SK-N-SH treated with all-trans-retinoic acid at 6 μM for 48 hours (cell line): Measurements from ENCODE around the gene MIEN1.

Source experiments
- ATAC-seq: fragments of 200-7000 bp; cut with Tn5 transposase; 3 replicates; pipeline ENCODE4 v1.9.1; 2020; ENCODE audit warnings: mild to moderate bottlenecking, moderate library complexity
- ARNTL ChIP-seq: fragments of 450-650 bp; formaldehyde crosslinking; IDR thresholded peaks from 2 replicates; pipeline ENCODE4 v1.5.0; 2020; ENCODE audit warnings: low read depth, mild to moderate bottlenecking, moderate library complexity, borderline replicate concordance
- BACH2 ChIP-seq: fragments of 250-450 bp; sonication (Bioruptor Pico); IDR thresholded peaks from 2 replicates; pipeline ENCODE4 v1.9.0; 2021; ENCODE audit warnings: mild to moderate bottlenecking, borderline replicate concordance
- CREB5 ChIP-seq: fragments of 250-450 bp; sonication (Bioruptor Pico); IDR thresholded peaks from 2 replicates; pipeline ENCODE4 v1.5.1; 2020; ENCODE audit warnings: low read depth, mild to moderate bottlenecking, moderate library complexity
- ESRRG ChIP-seq: fragments of 250-450 bp; sonication (Bioruptor Pico); IDR thresholded peaks from 2 replicates; pipeline ENCODE4 v1.6.1; 2021; ENCODE audit warnings: mild to moderate bottlenecking
- GLIS3 ChIP-seq: fragments of 250-450 bp; sonication (Bioruptor Pico); IDR thresholded peaks from 2 replicates; pipeline ENCODE4 v1.5.0; 2020; ENCODE audit warnings: mild to moderate bottlenecking, moderate library complexity
- ISL1 ChIP-seq: fragments of 250-450 bp; sonication (Bioruptor Pico); IDR thresholded peaks from 2 replicates; pipeline ENCODE4 v2.1.2; 2022; ENCODE audit warnings: mild to moderate bottlenecking, moderate library complexity
- OSR1 ChIP-seq: fragments of 250-450 bp; sonication (Bioruptor Pico); IDR thresholded peaks from 2 replicates; pipeline ENCODE4 v1.8.0; 2022; ENCODE audit warnings: moderate library complexity, mild to moderate bottlenecking, inconsistent platforms
- RARB ChIP-seq: fragments of 250-450 bp; sonication (Bioruptor Pico); IDR thresholded peaks from 2 replicates; pipeline ENCODE4 v1.8.0; 2021; ENCODE audit warnings: mild to moderate bottlenecking, moderate library complexity
- ZC3H10 ChIP-seq: fragments of 250-450 bp; sonication (Bioruptor Pico); IDR thresholded peaks from 2 replicates; pipeline ENCODE4 v1.5.1; 2021; ENCODE audit warnings: mild to moderate bottlenecking, moderate library complexity
- ZFP3 ChIP-seq: fragments of 250-450 bp; sonication (Bioruptor Pico); IDR thresholded peaks from 2 replicates; pipeline ENCODE4 v1.5.0; 2020; ENCODE audit warnings: mild to moderate bottlenecking, moderate library complexity
- ZFP30 ChIP-seq: fragments of 450-650 bp; formaldehyde crosslinking; IDR thresholded peaks from 2 replicates; pipeline ENCODE4 v1.5.0; 2022; ENCODE audit warnings: mild to moderate bottlenecking, moderate library complexity
- ZNF565 ChIP-seq: fragments of 450-650 bp; formaldehyde crosslinking; conservative IDR thresholded peaks from 2 replicates; pipeline ENCODE4 v1.5.0; 2020; ENCODE audit warnings: low read depth, mild to moderate bottlenecking, moderate library complexity
- TF ChIP-seq, protein P1 (sequence below): fragments of 250-450 bp; sonication (Bioruptor Pico); IDR thresholded peaks from 2 replicates; pipeline ENCODE4 v1.8.0; 2020; ENCODE audit warnings: mild to moderate bottlenecking, moderate library complexity, borderline replicate concordance
- TF ChIP-seq, protein P2 (sequence below): fragments of 250-450 bp; sonication (Bioruptor Pico); IDR thresholded peaks from 2 replicates; pipeline ENCODE4 v1.5.0; 2020; ENCODE audit warnings: mild to moderate bottlenecking, moderate library complexity
- TF ChIP-seq, protein P3 (sequence below): fragments of 250-450 bp; sonication (Bioruptor Pico); IDR thresholded peaks from 2 replicates; pipeline ENCODE4 v1.8.0; 2021; ENCODE audit warnings: low read depth, mild to moderate bottlenecking, moderate library complexity, borderline replicate concordance

Gene MIEN1

GRCh38 chr17:39695089-39695474 is 35.2 kb downstream of the MIEN1 start (continued):
- TF ChIP-seq CREB5 (CRISPR knock-in tag), result no peak
- TF ChIP-seq ARNTL (CRISPR knock-in tag), result no peak
- TF ChIP-seq ISL1, result no peak
- TF ChIP-seq, protein P1, sequence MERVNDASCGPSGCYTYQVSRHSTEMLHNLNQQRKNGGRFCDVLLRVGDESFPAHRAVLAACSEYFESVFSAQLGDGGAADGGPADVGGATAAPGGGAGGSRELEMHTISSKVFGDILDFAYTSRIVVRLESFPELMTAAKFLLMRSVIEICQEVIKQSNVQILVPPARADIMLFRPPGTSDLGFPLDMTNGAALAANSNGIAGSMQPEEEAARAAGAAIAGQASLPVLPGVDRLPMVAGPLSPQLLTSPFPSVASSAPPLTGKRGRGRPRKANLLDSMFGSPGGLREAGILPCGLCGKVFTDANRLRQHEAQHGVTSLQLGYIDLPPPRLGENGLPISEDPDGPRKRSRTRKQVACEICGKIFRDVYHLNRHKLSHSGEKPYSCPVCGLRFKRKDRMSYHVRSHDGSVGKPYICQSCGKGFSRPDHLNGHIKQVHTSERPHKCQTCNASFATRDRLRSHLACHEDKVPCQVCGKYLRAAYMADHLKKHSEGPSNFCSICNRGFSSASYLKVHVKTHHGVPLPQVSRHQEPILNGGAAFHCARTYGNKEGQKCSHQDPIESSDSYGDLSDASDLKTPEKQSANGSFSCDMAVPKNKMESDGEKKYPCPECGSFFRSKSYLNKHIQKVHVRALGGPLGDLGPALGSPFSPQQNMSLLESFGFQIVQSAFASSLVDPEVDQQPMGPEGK, result no peak
- no peak for TF ChIP-seq ZC3H10 (CRISPR knock-in tag)

DNA sequence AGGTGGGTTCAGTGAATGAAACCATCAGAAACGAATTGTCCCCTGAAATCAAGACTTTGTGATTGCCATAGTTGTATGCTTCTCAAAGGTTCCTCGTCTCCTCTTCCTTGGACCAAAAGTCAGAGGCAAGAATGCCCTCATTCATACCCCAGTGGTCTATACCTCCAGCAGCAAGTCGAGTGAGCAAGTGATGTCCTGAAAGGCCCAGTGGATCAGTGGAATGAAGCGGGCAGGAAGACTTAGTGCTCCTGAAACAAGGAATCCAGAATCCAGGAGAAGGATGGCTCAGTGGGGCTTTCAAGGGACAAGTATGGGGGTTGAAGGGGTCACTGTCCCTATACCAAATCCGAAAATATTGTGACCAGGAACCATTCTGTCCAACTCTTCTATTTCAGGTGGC is 35.7 kb downstream of the MIEN1 start:
- no peak for ATAC-seq

DNA sequence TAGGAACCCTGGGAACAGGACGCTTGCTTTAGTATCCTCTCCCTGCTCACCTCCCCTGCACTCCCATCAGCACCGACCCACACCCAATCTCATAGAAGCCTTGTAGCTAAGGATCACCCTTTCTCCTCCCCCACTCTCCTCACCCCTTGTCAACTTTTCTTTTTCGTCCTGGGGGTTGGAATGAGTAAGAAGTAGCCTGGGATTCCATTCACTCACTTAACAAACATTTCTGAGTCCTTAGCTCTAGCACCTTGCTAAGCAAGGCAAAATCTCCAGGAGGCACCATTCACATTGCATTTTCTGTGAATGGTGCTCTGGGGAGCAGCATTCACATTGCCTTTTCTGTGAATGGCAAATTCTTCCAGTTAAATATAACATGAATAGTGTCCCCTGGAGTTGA is 41.4 kb downstream of the MIEN1 start:
- no peak for ATAC-seq

More for the DNA sequence above, 35.7 kb downstream of the MIEN1 start:
- TF ChIP-seq ISL1 (no peak), OSR1 (CRISPR knock-in tag) (no peak)
- TF ChIP-seq, protein P2, sequence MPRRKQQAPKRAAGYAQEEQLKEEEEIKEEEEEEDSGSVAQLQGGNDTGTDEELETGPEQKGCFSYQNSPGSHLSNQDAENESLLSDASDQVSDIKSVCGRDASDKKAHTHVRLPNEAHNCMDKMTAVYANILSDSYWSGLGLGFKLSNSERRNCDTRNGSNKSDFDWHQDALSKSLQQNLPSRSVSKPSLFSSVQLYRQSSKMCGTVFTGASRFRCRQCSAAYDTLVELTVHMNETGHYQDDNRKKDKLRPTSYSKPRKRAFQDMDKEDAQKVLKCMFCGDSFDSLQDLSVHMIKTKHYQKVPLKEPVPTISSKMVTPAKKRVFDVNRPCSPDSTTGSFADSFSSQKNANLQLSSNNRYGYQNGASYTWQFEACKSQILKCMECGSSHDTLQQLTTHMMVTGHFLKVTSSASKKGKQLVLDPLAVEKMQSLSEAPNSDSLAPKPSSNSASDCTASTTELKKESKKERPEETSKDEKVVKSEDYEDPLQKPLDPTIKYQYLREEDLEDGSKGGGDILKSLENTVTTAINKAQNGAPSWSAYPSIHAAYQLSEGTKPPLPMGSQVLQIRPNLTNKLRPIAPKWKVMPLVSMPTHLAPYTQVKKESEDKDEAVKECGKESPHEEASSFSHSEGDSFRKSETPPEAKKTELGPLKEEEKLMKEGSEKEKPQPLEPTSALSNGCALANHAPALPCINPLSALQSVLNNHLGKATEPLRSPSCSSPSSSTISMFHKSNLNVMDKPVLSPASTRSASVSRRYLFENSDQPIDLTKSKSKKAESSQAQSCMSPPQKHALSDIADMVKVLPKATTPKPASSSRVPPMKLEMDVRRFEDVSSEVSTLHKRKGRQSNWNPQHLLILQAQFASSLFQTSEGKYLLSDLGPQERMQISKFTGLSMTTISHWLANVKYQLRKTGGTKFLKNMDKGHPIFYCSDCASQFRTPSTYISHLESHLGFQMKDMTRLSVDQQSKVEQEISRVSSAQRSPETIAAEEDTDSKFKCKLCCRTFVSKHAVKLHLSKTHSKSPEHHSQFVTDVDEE (CRISPR knock-in tag), result no peak
- TF ChIP-seq, protein P1, result no peak

DNA sequence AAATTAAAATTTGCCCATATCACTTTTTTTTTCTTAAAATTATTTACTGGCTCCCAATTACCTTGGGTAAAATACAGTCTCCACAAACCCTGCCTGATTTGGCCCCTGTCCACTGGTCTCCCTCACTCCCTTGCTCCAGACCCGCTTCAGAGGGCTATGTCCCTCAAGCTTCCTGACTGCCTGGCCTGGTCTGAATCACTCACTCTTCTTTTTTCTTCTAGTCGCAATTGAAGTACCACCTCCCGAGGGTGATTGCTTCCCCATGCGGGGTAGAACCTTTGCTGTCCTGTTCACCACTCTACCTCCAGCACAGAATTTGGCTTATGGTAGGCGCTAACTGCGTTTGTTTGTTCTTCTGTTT is 41.9 kb downstream of the MIEN1 start:
- TF ChIP-seq ISL1 (no peak), ESRRG (CRISPR knock-in tag) (no peak), ZFP30 (CRISPR knock-in tag) (no peak), ZFP3 (CRISPR knock-in tag) (no peak)
- TF ChIP-seq, protein P3, sequence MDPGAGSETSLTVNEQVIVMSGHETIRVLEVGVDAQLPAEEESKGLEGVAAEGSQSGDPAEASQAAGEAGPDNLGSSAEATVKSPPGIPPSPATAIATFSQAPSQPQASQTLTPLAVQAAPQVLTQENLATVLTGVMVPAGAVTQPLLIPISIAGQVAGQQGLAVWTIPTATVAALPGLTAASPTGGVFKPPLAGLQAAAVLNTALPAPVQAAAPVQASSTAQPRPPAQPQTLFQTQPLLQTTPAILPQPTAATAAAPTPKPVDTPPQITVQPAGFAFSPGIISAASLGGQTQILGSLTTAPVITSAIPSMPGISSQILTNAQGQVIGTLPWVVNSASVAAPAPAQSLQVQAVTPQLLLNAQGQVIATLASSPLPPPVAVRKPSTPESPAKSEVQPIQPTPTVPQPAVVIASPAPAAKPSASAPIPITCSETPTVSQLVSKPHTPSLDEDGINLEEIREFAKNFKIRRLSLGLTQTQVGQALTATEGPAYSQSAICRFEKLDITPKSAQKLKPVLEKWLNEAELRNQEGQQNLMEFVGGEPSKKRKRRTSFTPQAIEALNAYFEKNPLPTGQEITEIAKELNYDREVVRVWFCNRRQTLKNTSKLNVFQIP (CRISPR knock-in tag), result no peak
- TF ChIP-seq, protein P1, result no peak
- ATAC-seq, result no peak

More for the DNA sequence above, 41.4 kb downstream of the MIEN1 start:
- TF ChIP-seq, protein P2 (CRISPR knock-in tag), result no peak
- TF ChIP-seq ZNF565 (CRISPR knock-in tag) (no peak), BACH2 (CRISPR knock-in tag) (no peak), GLIS3 (CRISPR knock-in tag) (no peak), RARB (CRISPR knock-in tag) (no peak)
- TF ChIP-seq, all 23 proteins: peak for 0
